Measurements from ENCODE around the gene LLGL2. TPM values are rescaled to one million over a fixed set of nuclear protein-coding genes. Genes with fewer than 3 reads are reported as not detected.

Gene LLGL2
- total RNA-seq, 1 donor from 2014 or later = 16.6 TPM

- Histone ChIP-seq H3K4me2 (no peak overlapping the region), H3K27me3 (no peaks in the 10 kb centered on the region), H3K36me3 (no peaks in the 10 kb centered on the region), H3K9me3 (ENCODE audit: low read depth) (no peaks in the 10 kb centered on the region), H4K20me1 (ENCODE audit: low read depth) (peaks cover 1% of the 10 kb centered on the region), H3K4me3 (no peak overlapping the region), H3F3A (ENCODE audit: low read depth) (no peaks in the 10 kb centered on the region), H3K27ac (no peak overlapping the region), H3K9ac (no peak overlapping the region), H3K79me2 (ENCODE audit: low read depth) (no peaks in the 10 kb centered on the region), H2AFZ (replicated peaks) (no peak overlapping the region), H3K4me1 (no peaks in the 10 kb centered on the region)
- peaks cover 2% of the 10 kb centered on the region for H3K27me3 Mint-ChIP-seq (ENCODE audit: insufficient read depth, low read depth)
- peaks cover 8% of the 10 kb centered on the region for H3K36me3 Mint-ChIP-seq
- H3K4me1 Mint-ChIP-seq = no peaks in the 10 kb centered on the region
- TF ChIP-seq CTCF (IDR thresholded peaks at IDR 0.05) (no peak), EZH2 (IDR thresholded peaks at IDR 0.05) (no peak), EZH2phosphoT487 (IDR thresholded peaks at IDR 0.05) (no peak)
- no peak overlapping the region for H3K27ac Mint-ChIP-seq
- no peak overlapping the region for H3K4me3 Mint-ChIP-seq
- H3K9me3 Mint-ChIP-seq = no peaks in the 10 kb centered on the region
- no peak for DNase-seq (ENCODE audit: low spot score)
These were observed 19.4 kb upstream of the LLGL2 start for GRCh38 chr17:75506134-75506533.

- Histone ChIP-seq H3K27me3 (no peaks in the 10 kb centered on the region), H4K20me1 (ENCODE audit: low read depth) (peaks cover 9% of the 10 kb centered on the region), H3K79me2 (ENCODE audit: low read depth) (no peaks in the 10 kb centered on the region), H3K27ac (no peak overlapping the region), H3K4me3 (no peak overlapping the region), H3K4me2 (no peak overlapping the region), H3K36me3 (no peaks in the 10 kb centered on the region), H3K9me3 (ENCODE audit: low read depth) (no peaks in the 10 kb centered on the region), H3F3A (ENCODE audit: low read depth) (no peaks in the 10 kb centered on the region), H3K9ac (no peak overlapping the region), H3K4me1 (no peaks in the 10 kb centered on the region), H2AFZ (replicated peaks) (no peak overlapping the region)
- TF ChIP-seq EZH2 (IDR thresholded peaks at IDR 0.05) (no peak), CTCF (IDR thresholded peaks at IDR 0.05) (no peak), EZH2phosphoT487 (IDR thresholded peaks at IDR 0.05) (no peak)
- Mint-ChIP-seq H3K9me3 (no peaks in the 10 kb centered on the region), H3K27ac (no peak overlapping the region), H3K27me3 (ENCODE audit: insufficient read depth, low read depth) (peaks cover 2% of the 10 kb centered on the region), H3K36me3 (peaks cover 8% of the 10 kb centered on the region), H3K4me1 (peaks cover under 1% of the 10 kb centered on the region), H3K4me3 (no peak overlapping the region)
- DNase-seq (ENCODE audit: low spot score) = no peak
These were observed 18.6 kb upstream of the LLGL2 start for GRCh38 chr17:75506888-75507287.

GRCh38 chr17:75507733-75508719 lies 17.5 kb upstream of the LLGL2 start:
- H3K36me3 ChIP-seq = no peaks in the 10 kb centered on the region
- Mint-ChIP-seq H3K4me1 (peaks cover 10% of the 10 kb centered on the region), H3K36me3 (peaks cover 8% of the 10 kb centered on the region), H3K9me3 (no peaks in the 10 kb centered on the region), H3K4me3 (peak overlapping the region; percentile 27), H3K27me3 (ENCODE audit: insufficient read depth, low read depth) (peaks cover 2% of the 10 kb centered on the region), H3K27ac (no peak overlapping the region)
- TF ChIP-seq EZH2 (IDR thresholded peaks at IDR 0.05) (no peak), EZH2phosphoT487 (IDR thresholded peaks at IDR 0.05) (no peak), CTCF (IDR thresholded peaks at IDR 0.05) (no peak)
- H3K9me3 ChIP-seq (ENCODE audit: low read depth) = no peaks in the 10 kb centered on the region
- H3K4me1 ChIP-seq = no peaks in the 10 kb centered on the region
- DNase-seq (ENCODE audit: low spot score) = no peak
- no peaks in the 10 kb centered on the region for H3K79me2 ChIP-seq (ENCODE audit: low read depth)
- peak overlapping the region; percentile 13 for H3K9ac ChIP-seq
- no peak overlapping the region for H3K4me3 ChIP-seq
- H4K20me1 ChIP-seq (ENCODE audit: low read depth) = peaks cover 9% of the 10 kb centered on the region
- H3K4me2 ChIP-seq = no peak overlapping the region
- no peak overlapping the region for H3K27ac ChIP-seq
- no peak overlapping the region for H2AFZ ChIP-seq (replicated peaks)
- H3F3A ChIP-seq (ENCODE audit: low read depth) = no peaks in the 10 kb centered on the region
- H3K27me3 ChIP-seq = no peaks in the 10 kb centered on the region

Measured in neural progenitor cell (in vitro differentiated cells).